Esophagus squamous epithelium (tissue), 4 donors: ENCODE measurements around the gene SNX1.

Source experiments
- CTCF ChIP-seq, 6 experiments: fragments of 450-650 bp in 4 of 6; fragments of 200-600 bp in 2 of 6; sonication (generic) in 2 of 6; IDR thresholded peaks; one replicate each; pipeline ENCODE4 v1.5.1; 2016 to 2019; ENCODE audit warnings: antibody characterized with exemption in 6 of 6, mild to moderate bottlenecking in 4 of 6, moderate library complexity in 4 of 6
- POLR2A ChIP-seq, 4 donors: fragments of 450-650 bp; IDR thresholded peaks; one replicate each; pipeline ENCODE4 v1.6.1; 2017; ENCODE audit warnings: antibody characterized with exemption in 4 of 4, mild to moderate bottlenecking in 4 of 4, moderate library complexity in 3 of 4

GRCh38 chr15:64117759-64118487, 22.1 kb downstream of the SNX1 start:
- no peak for TF ChIP-seq CTCF (IDR thresholded peaks at IDR 0.05)
- no peak for TF ChIP-seq POLR2A (IDR thresholded peaks at IDR 0.05)
